ENCODE measurements around the gene PAQR4.

PAQR4 gene

GRCh38 chr16:2979669-2980226 is 10.6 kb downstream of the PAQR4 start:
- peak in 1 of 56 donors; percentile 39 for DNase-seq

- DNase-seq = peak in 54 of 56 donors; percentile 46 to 94 (median 82)
These were observed 11.4 kb downstream of the PAQR4 start, which contains the start of gene PKMYT1 for GRCh38 chr16:2980227-2981176. PKMYT1 (minus strand) TSS chr16:2980446; CDS start chr16:2979657, 789 bp downstream.

DNA sequence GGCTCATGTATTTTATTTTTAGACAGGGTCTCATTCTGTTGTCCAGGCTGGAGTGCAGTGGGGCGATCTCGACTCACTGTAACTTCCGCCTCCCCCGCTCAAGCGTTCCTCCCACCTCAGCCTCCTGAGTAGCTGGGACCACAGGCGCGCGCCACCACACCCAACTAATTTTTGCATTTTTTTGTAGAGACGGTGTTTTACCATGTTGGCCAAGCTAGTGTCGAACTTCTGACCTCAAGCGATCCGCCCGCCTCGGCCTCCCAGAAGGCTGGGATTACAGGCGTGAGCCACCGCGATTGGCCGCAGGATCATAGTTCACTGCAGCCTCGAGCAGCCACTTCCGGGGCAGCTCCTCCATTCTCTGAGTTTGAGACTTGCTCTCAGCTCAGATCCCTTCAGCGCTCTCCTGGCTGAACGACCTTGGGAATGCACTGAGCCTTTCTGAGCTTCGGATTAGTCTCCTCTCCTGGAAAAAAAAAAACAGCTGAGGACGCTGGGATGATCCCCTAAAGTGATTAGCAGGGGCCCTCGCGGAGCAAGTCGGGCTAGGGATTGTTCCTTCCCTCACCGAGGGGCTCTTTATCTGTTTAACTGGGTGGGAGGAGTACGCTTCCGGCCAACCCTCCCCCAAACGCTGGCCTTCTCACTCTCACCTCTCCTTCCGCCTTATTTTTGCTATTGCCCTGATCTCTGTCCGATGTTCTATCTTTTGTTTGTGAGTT is 12.2 kb downstream of the PAQR4 start:
- DNase-seq = no peak

GRCh38 chr16:2981899-2982250 is 12.7 kb downstream of the PAQR4 start:
- no peak for DNase-seq

GRCh38 chr16:2982402-2982801 is 13.3 kb downstream of the PAQR4 start:
- DNase-seq = no peak

- peak in 49 of 56 donors; percentile 25 to 86 (median 59) for DNase-seq
These were observed 14.6 kb downstream of the PAQR4 start for GRCh38 chr16:2983706-2984136.

- no peak for DNase-seq
These were observed 16.3 kb downstream of the PAQR4 start for GRCh38 chr16:2985462-2985861.

DNA sequence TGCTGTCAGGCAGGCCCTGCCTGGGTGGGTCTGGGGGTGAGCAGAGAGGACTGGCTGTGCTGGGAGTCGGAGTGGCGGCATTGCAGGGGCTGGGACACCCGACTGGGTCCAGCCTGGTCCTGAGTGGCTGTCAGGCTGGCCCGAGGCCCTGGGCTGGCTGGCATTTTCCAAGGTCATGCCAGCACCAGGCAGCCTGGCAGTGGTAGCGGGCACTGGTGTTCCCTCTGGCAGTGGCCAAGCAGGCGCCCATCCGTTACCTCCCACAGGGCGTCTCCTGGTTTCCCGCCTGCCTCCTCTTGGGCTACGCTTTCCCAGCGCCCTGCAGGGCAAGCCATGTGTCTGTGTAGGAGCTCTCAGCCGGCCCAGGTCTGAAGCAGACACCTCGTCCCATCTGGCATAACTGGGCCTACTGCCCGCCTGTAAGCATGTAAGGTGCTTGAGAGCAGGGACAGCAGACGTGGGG is 16.8 kb downstream of the PAQR4 start:
- peak in 1 of 56 donors; percentile 24 for DNase-seq

GRCh38 chr16:2986623-2987188 is 17.6 kb downstream of the PAQR4 start:
- no peak for DNase-seq

- DNase-seq = no peak
These were observed 18.1 kb downstream of the PAQR4 start for GRCh38 chr16:2987286-2987685.

DNA sequence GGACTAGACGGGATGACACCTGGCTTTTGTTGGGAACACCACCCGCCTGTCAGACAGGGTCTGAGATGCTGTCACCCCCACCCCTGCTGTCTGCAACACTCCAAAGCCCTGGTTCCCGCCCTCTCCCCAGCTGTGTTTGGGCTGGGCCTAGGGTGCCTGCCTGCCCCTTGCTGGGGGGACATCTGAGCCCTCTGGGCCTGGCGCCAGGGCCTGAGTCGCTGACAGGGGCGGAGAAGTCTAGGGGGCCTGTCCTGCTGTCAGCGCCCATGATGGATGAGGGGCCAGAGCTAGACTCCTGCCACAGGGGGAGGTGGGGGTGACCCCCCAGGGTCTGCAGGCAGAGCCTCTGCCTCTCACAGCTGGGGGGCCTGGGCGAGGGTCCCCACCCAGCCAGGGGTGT is 18.7 kb downstream of the PAQR4 start:
- no peak for DNase-seq

DNA sequence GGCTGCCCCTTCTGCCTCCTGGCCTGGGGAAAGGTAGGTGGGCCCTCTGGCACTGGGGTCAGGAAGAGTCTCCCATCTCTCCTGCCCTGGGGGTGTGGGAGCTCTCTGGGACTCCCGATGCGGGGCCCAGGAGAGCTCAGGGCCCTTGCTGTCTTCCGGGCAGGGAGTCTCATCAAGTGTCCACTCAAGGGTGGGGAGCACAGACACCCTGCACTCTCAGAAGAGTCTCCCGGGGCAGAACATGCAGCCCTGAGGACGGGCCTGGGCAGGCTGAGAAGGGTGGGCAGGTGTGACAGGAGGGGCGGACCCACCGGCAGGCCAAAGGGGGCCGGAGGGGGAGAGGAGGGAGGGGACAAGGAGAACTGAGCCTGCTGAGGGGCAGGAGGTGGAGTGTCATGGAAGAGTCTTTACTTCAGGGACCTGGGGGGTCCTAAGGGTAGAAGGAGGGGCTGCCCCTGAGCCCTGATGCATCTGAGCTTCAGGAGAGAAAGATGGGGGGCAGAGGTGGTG is 19.5 kb downstream of the PAQR4 start:
- no peak for DNase-seq

- DNase-seq = no peak
These were observed 21.7 kb downstream of the PAQR4 start for GRCh38 chr16:2990891-2991290.

DNA sequence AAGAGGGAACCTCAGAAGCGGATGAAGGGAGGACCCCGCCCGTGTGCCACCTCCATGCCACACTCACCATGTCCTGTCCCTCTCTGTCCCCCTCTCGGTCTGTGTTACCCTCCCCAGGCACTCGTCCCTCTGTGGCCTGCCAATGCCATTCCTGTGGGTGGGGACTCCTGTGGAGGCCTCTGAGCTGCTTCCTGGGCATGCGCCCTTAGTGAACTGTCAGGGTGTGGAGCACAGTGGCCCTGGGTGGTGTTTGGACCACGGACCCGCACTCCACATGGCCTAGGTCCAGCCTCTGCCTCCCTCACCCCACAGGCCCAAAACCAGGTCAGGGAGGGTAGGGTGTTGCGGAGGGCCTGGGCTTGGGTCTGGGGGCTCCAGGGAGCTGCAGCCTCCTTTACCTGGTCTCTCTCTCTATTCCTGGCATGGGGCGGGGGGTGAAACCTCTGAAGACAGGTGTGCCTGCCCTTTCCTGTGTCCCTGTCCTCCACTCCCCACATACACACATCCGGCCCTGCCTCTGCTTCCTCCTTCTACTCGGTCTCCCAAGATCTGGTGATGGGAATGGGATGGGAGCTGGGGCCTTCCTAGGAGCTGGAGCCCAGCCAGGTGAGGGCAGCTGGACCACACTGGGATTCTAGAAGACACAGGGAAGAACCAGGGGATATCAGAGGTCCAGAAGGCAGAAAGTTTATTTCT is 22.6 kb downstream of the PAQR4 start:
- DNase-seq = no peak

DNA sequence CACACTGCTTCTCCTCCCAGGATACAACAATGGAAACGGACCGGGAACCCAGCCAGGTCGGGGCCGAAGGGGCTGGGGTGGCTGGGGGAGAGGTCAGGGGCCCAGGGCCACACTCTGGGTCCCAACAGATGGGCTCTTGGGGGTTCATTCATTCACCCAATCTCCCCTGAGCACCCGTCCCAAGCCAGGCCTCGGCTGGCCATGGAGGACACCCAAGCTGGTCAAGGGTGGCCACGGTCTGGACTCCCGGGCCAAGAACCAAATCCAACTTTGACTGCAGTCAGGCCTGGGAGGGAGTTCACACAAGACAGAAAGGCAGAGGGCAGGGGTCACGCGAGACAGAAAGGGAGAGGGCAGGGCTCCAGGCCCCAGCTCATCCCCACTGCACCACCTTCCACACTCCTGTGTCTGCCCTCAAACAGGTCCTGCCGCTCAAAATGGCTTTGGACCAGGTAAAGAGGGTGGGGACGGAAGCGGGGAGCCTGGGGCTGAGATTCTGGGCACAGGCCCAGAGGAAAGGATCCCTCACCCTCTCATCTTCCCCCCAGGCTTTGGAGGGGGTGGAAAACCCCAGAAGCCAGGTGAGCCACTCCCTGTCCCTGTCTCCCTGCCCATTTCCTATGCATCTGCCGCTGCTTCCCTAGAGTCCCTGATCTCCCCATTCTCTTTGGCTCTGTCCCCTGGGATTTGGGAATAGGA is 23.4 kb downstream of the PAQR4 start:
- no peak for DNase-seq

- no peak for DNase-seq
These were observed 27.1 kb downstream of the PAQR4 start for GRCh38 chr16:2996298-2996697.

- DNase-seq = no peak
These were observed 30.8 kb downstream of the PAQR4 start for GRCh38 chr16:2999929-3000328.

GRCh38 chr16:3000540-3000939 is 31.4 kb downstream of the PAQR4 start:
- DNase-seq = no peak

- no peak for DNase-seq
These were observed 32.2 kb downstream of the PAQR4 start for GRCh38 chr16:3001316-3001715.

All from nucleus accumbens (tissue), 56 donors.